HUES48 (cell line): ENCODE data around the gene ITGA2B.
A peak's percentile ranks its signal among the peaks of the same experiment; 100 is the strongest.

Source experiments
- H3K27ac ChIP-seq: one replicate; pipeline ENCODE4 v1.7.0; 2013; ENCODE audit warnings: low read depth, low read length, inconsistent platforms
- H3K27me3 ChIP-seq: 2 replicates; pipeline ENCODE4 v1.6.1; 2013; ENCODE audit warnings: mild to moderate bottlenecking, low read length; ENCODE audit not compliant: control insufficient read depth, insufficient read depth
- H3K36me3 ChIP-seq: 2 replicates; pipeline ENCODE4 v1.6.1; 2013; ENCODE audit warnings: low read length; ENCODE audit not compliant: control insufficient read depth, insufficient read depth
- H3K4me1 ChIP-seq: 2 replicates; pipeline ENCODE4 v1.6.1; 2013; ENCODE audit warnings: mild to moderate bottlenecking, low read length; ENCODE audit not compliant: control insufficient read depth, insufficient read depth
- H3K4me3 ChIP-seq: 2 replicates; pipeline ENCODE4 v1.5.1; 2013; ENCODE audit warnings: mild to moderate bottlenecking, low read depth, low read length
- H3K9ac ChIP-seq: 2 replicates; pipeline ENCODE4 v1.6.1; 2013; ENCODE audit warnings: mild to moderate bottlenecking, low read depth, low read length, moderate library complexity
- H3K9me3 ChIP-seq: 2 replicates; pipeline ENCODE4 v1.6.1; 2013; ENCODE audit warnings: low read length; ENCODE audit not compliant: control insufficient read depth, insufficient read depth

The ITGA2B gene

GRCh38 chr17:44359006-44359405 lies 30.4 kb downstream of the ITGA2B start:
- H3K27ac ChIP-seq: no peak overlapping the region
- H3K9me3 ChIP-seq: no peaks in the 10 kb centered on the region
- H3K9ac ChIP-seq: no peak overlapping the region
- peaks cover 21% of the 10 kb centered on the region for H3K4me1 ChIP-seq
- H3K4me3 ChIP-seq: no peak overlapping the region
- H3K36me3 ChIP-seq: peaks cover 11% of the 10 kb centered on the region; the same call in 1 of the 2 replicates
- H3K27me3 ChIP-seq: no peaks in the 10 kb centered on the region

GRCh38 chr17:44358066-44358465 lies 31.4 kb downstream of the ITGA2B start:
- peaks cover 21% of the 10 kb centered on the region for H3K4me1 ChIP-seq
- H3K9ac ChIP-seq: no peak overlapping the region
- H3K27me3 ChIP-seq: no peaks in the 10 kb centered on the region
- no peak overlapping the region for H3K4me3 ChIP-seq
- peaks cover 11% of the 10 kb centered on the region; the same call in 1 of the 2 replicates for H3K36me3 ChIP-seq
- no peaks in the 10 kb centered on the region for H3K9me3 ChIP-seq
- no peak overlapping the region for H3K27ac ChIP-seq

- Histone ChIP-seq H3K9ac (no peak overlapping the region), H3K9me3 (no peaks in the 10 kb centered on the region), H3K4me3 (no peak overlapping the region), H3K36me3 (peaks cover 27% of the 10 kb centered on the region), H3K27me3 (no peaks in the 10 kb centered on the region), H3K4me1 (peaks cover 10% of the 10 kb centered on the region), H3K27ac (no peak overlapping the region)
These were observed 33.2 kb downstream of the ITGA2B start for GRCh38 chr17:44356241-44356640.

- no peak overlapping the region for H3K4me3 ChIP-seq
- H3K9me3 ChIP-seq: no peaks in the 10 kb centered on the region
- H3K27ac ChIP-seq: no peak overlapping the region
- peaks cover 31% of the 10 kb centered on the region for H3K36me3 ChIP-seq
- no peak overlapping the region for H3K9ac ChIP-seq
- H3K4me1 ChIP-seq: peaks cover 4% of the 10 kb centered on the region
- H3K27me3 ChIP-seq: no peaks in the 10 kb centered on the region
These were observed 33.8 kb downstream of the ITGA2B start for GRCh38 chr17:44355642-44356099.

GRCh38 chr17:44354582-44355561 lies 34.6 kb downstream of the ITGA2B start:
- Histone ChIP-seq H3K27me3 (no peaks in the 10 kb centered on the region), H3K36me3 (peaks cover 28% of the 10 kb centered on the region), H3K4me3 (peak overlapping the region; percentile 61; the same call in 1 of the 2 replicates), H3K9me3 (no peaks in the 10 kb centered on the region), H3K9ac (no peak overlapping the region), H3K27ac (no peak overlapping the region), H3K4me1 (no peaks in the 10 kb centered on the region)

GRCh38 chr17:44353672-44354331 lies 35.6 kb downstream of the ITGA2B start:
- no peaks in the 10 kb centered on the region for H3K4me1 ChIP-seq
- no peak overlapping the region for H3K27ac ChIP-seq
- H3K27me3 ChIP-seq: no peaks in the 10 kb centered on the region
- peaks cover 23% of the 10 kb centered on the region for H3K36me3 ChIP-seq
- no peak overlapping the region for H3K9ac ChIP-seq
- no peaks in the 10 kb centered on the region for H3K9me3 ChIP-seq
- H3K4me3 ChIP-seq: peak overlapping the region; percentile 61

- H3K9ac ChIP-seq: no peak overlapping the region
- H3K4me1 ChIP-seq: no peaks in the 10 kb centered on the region
- H3K36me3 ChIP-seq: peaks cover 23% of the 10 kb centered on the region
- H3K4me3 ChIP-seq: peak overlapping the region; percentile 61; the same call in 1 of the 2 replicates
- H3K27ac ChIP-seq: no peak overlapping the region
- H3K27me3 ChIP-seq: no peaks in the 10 kb centered on the region
- H3K9me3 ChIP-seq: no peaks in the 10 kb centered on the region
These were observed 36.4 kb downstream of the ITGA2B start for GRCh38 chr17:44352828-44353671.

- Histone ChIP-seq H3K9me3 (no peaks in the 10 kb centered on the region), H3K27me3 (no peaks in the 10 kb centered on the region), H3K36me3 (peaks cover 23% of the 10 kb centered on the region), H3K27ac (no peak overlapping the region), H3K4me1 (no peaks in the 10 kb centered on the region), H3K4me3 (no peak overlapping the region), H3K9ac (no peak overlapping the region)
These were observed 37.3 kb downstream of the ITGA2B start for GRCh38 chr17:44351961-44352827.

- H3K4me1 ChIP-seq: no peaks in the 10 kb centered on the region
These were observed 38.0 kb downstream of the ITGA2B start for GRCh38 chr17:44351464-44351863.

GRCh38 chr17:44350733-44351226 lies 38.7 kb downstream of the ITGA2B start:
- no peaks in the 10 kb centered on the region for H3K27me3 ChIP-seq
- no peak overlapping the region for H3K4me3 ChIP-seq
- H3K4me1 ChIP-seq: peaks cover 5% of the 10 kb centered on the region; the same call in 1 of the 2 replicates
- no peak overlapping the region for H3K9ac ChIP-seq
- peaks cover 23% of the 10 kb centered on the region for H3K36me3 ChIP-seq
- no peak overlapping the region for H3K27ac ChIP-seq
- no peaks in the 10 kb centered on the region for H3K9me3 ChIP-seq

More at GRCh38 chr17:44351464-44351863, 38.0 kb downstream of the ITGA2B start:
- H3K27me3 ChIP-seq: no peaks in the 10 kb centered on the region
- H3K9me3 ChIP-seq: no peaks in the 10 kb centered on the region
- no peak overlapping the region for H3K9ac ChIP-seq
- H3K4me3 ChIP-seq: no peak overlapping the region
- H3K36me3 ChIP-seq: peaks cover 23% of the 10 kb centered on the region
- no peak overlapping the region for H3K27ac ChIP-seq
